Stimulated activated CD4-positive, alpha-beta T cell treated with anti-CD3 and anti-CD28 coated beads, Interleukin-15, amount 100 ng/mL, for 24 hours (primary cell): ENCODE results near the gene KCTD7.
"Not testable (repeated sequence)": the region's sequence is repeated elsewhere in the genome, so short reads cannot be mapped to it uniquely, and the experiment has no call there.

Experiments
- DNase-seq: peaks from one replicate; pipeline ENCODE4 v3.0.0-alpha.2; 2020

Gene KCTD7

GRCh38 chr7:66683770-66684123 lies 55.1 kb downstream of the KCTD7 start:
- no peak for DNase-seq

- not testable (repeated sequence) for DNase-seq
These were observed 57.0 kb downstream of the KCTD7 start for GRCh38 chr7:66685663-66686062.

- DNase-seq: no peak
These were observed 58.5 kb downstream of the KCTD7 start for GRCh38 chr7:66687186-66687585.

GRCh38 chr7:66687672-66688071 lies 59.0 kb downstream of the KCTD7 start:
- not testable (repeated sequence) for DNase-seq

DNA sequence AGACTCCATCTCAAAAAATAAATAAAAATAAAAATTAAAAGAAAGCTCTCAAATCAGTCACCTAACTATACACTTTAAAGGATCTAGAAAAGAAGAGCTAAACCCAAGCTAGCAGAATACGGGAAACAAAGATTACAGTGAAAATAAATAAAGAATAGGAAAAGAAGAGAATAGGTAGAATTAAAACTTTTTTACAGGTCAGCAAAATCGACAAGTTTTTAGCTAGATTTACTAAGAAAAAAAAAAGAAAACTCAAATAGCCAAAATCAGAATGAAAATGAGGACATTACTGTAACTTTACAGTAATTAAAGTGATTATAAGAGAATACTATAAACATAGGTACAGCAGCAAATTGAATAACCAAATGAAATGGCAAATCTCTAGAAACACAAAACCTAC lies 60.4 kb downstream of the KCTD7 start:
- DNase-seq: no peak

DNA sequence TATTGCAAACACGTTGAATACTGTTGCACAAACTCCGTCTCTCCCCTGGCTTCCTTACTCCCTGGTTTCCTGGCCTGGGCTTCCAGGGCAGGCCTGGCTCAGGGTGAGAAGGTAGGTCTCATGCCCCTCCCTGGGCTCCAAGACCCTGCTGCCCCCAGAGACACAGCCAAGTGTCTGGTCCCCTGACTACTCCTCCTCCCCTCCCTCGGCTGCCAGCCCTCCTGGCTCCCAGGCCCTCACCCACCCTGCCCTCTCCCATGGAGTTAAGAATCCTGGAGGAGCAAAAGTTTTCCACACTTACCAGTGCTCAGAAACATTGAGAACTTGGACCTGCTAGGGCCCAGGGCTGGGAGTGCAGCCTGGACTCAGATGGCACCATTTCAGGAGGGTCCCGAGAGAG lies 64.7 kb downstream of the KCTD7 start:
- no peak for DNase-seq
